Neural progenitor cell (in vitro differentiated cells): Measurements from ENCODE around the gene UBL4B. TPM values are rescaled to one million over a fixed set of nuclear protein-coding genes. Genes with fewer than 3 reads are reported as not detected.

Experiments
- DNase-seq: peaks from one replicate; pipeline ENCODE4 v3.0.0-alpha.2; 2016; ENCODE audit warnings: low spot score
- H2AFZ ChIP-seq: fragments of 200-600 bp; sonication (generic); replicated peaks from 2 replicates; pipeline ENCODE4 v1.6.1; 2016; ENCODE audit warnings: antibody characterized with exemption
- H3F3A ChIP-seq: fragments of 200-600 bp; sonication (generic); 2 replicates; pipeline ENCODE4 v1.6.1; 2016; ENCODE audit warnings: antibody characterized with exemption, low read depth
- H3K27ac ChIP-seq: fragments of 200-600 bp; sonication (generic); 2 replicates; pipeline ENCODE4 v1.5.1; 2016; ENCODE audit warnings: mild to moderate bottlenecking
- H3K27me3 ChIP-seq: fragments of 200-600 bp; sonication (generic); 2 replicates; pipeline ENCODE4 v1.6.1; 2016; ENCODE audit warnings: mild to moderate bottlenecking, moderate library complexity
- H3K36me3 ChIP-seq: fragments of 200-600 bp; sonication (generic); 2 replicates; pipeline ENCODE4 v1.5.1; 2016
- H3K4me1 ChIP-seq: fragments of 200-600 bp; sonication (generic); 2 replicates; pipeline ENCODE4 v1.6.1; 2016; ENCODE audit warnings: mixed run types
- H3K4me2 ChIP-seq: fragments of 200-600 bp; sonication (generic); 2 replicates; pipeline ENCODE4 v1.6.1; 2016
- H3K4me3 ChIP-seq: fragments of 200-600 bp; sonication (generic); 2 replicates; pipeline ENCODE4 v1.5.1; 2016
- H3K79me2 ChIP-seq: fragments of 200-600 bp; sonication (generic); 2 replicates; pipeline ENCODE4 v1.6.1; 2016; ENCODE audit warnings: low read depth
- H3K9ac ChIP-seq: fragments of 200-600 bp; sonication (generic); 2 replicates; pipeline ENCODE4 v1.6.1; 2016
- H3K9me3 ChIP-seq: fragments of 200-600 bp; sonication (generic); 2 replicates; pipeline ENCODE4 v1.5.1; 2016; ENCODE audit warnings: low read depth
- H4K20me1 ChIP-seq: fragments of 200-600 bp; sonication (generic); 2 replicates; pipeline ENCODE4 v1.6.1; 2016; ENCODE audit warnings: low read depth
- H3K27ac Mint-ChIP-seq: 3 replicates; pipeline ENCODE4 v1.8.0; 2021; ENCODE audit warnings: mixed read lengths
- H3K27me3 Mint-ChIP-seq: 2 replicates; pipeline ENCODE4 v1.8.0; 2022; ENCODE audit warnings: low read depth, mild to moderate bottlenecking, inconsistent platforms, moderate library complexity, mixed read lengths; ENCODE audit not compliant: insufficient read depth
- H3K36me3 Mint-ChIP-seq: 3 replicates; pipeline ENCODE4 v1.8.0; 2021; ENCODE audit warnings: mixed read lengths
- H3K4me1 Mint-ChIP-seq: 3 replicates; pipeline ENCODE4 v1.8.0; 2021; ENCODE audit warnings: mixed read lengths
- H3K4me3 Mint-ChIP-seq: 3 replicates; pipeline ENCODE4 v1.8.0; 2021; ENCODE audit warnings: mild to moderate bottlenecking, moderate library complexity, mixed read lengths
- H3K9me3 Mint-ChIP-seq: 3 replicates; pipeline ENCODE4 v1.8.0; 2020; ENCODE audit warnings: mixed read lengths
- EZH2 ChIP-seq: fragments of 200-600 bp; sonication (generic); IDR thresholded peaks from 2 replicates; pipeline ENCODE4 v1.6.1; 2017; ENCODE audit warnings: antibody characterized with exemption, mild to moderate bottlenecking, moderate library complexity
- EZH2phosphoT487 ChIP-seq: fragments of 200-600 bp; sonication (generic); IDR thresholded peaks from 2 replicates; pipeline ENCODE4 v1.6.1; 2017; ENCODE audit warnings: antibody characterized with exemption
- total RNA-seq: library from RNA; depleted of rRNA; stranded (reverse); fragments of >200 nt; gene quantifications from 2 replicates; pipeline ENCODE4 v1.2.3, GENCODE V29; 2015; ENCODE audit warnings: low replicate concordance
- TF ChIP-seq, protein P1 (sequence below): fragments of 200-600 bp; sonication (generic); IDR thresholded peaks from 2 replicates; pipeline ENCODE4 v1.5.1; 2017; ENCODE audit warnings: antibody characterized with exemption, mild to moderate bottlenecking

Gene UBL4B
- total RNA-seq, 1 donor from 2014 or later, result not detected

DNA sequence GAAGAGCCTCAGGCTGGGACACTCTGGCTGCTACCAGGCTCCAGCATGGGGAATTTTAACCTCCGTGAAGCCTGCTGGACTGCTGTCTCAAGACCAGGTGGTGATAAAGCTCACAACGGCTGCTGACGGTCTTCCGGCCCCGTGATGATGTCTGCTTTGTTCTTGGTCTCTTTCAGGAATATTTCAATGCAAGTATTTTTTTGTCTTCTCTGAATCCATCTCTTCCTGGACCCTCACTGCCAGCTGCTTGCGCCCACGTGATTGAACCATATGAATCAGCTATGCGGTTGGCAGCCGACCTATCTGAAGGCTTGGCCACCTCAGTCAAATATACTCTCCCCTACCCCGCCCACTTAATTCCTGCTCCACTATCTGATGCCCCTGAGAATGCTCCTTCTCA, 23.4 kb downstream of the UBL4B start:
- H3K9me3 ChIP-seq, result no peaks in the 10 kb centered on the region
- peaks cover 13% of the 10 kb centered on the region for H3F3A ChIP-seq
- Mint-ChIP-seq H3K4me1 (peaks cover 48% of the 10 kb centered on the region), H3K27me3 (peaks cover 26% of the 10 kb centered on the region), H3K36me3 (no peaks in the 10 kb centered on the region), H3K9me3 (no peaks in the 10 kb centered on the region), H3K4me3 (no peak overlapping the region), H3K27ac (peak overlapping the region; percentile 79)
- no peaks in the 10 kb centered on the region for H3K79me2 ChIP-seq
- TF ChIP-seq, protein P1, sequence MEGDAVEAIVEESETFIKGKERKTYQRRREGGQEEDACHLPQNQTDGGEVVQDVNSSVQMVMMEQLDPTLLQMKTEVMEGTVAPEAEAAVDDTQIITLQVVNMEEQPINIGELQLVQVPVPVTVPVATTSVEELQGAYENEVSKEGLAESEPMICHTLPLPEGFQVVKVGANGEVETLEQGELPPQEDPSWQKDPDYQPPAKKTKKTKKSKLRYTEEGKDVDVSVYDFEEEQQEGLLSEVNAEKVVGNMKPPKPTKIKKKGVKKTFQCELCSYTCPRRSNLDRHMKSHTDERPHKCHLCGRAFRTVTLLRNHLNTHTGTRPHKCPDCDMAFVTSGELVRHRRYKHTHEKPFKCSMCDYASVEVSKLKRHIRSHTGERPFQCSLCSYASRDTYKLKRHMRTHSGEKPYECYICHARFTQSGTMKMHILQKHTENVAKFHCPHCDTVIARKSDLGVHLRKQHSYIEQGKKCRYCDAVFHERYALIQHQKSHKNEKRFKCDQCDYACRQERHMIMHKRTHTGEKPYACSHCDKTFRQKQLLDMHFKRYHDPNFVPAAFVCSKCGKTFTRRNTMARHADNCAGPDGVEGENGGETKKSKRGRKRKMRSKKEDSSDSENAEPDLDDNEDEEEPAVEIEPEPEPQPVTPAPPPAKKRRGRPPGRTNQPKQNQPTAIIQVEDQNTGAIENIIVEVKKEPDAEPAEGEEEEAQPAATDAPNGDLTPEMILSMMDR, result no peak
- no peak for TF ChIP-seq EZH2
- TF ChIP-seq EZH2phosphoT487, result no peak
- H3K4me1 ChIP-seq, result peaks cover 38% of the 10 kb centered on the region
- no peaks in the 10 kb centered on the region for H3K36me3 ChIP-seq
- H3K4me3 ChIP-seq, result no peak overlapping the region
- peak overlapping the region; percentile 76 for H3K4me2 ChIP-seq
- no peak overlapping the region for H2AFZ ChIP-seq
- H4K20me1 ChIP-seq, result no peaks in the 10 kb centered on the region
- no peak overlapping the region for H3K9ac ChIP-seq
- no peak overlapping the region for H3K27ac ChIP-seq
- no peak for DNase-seq
- peaks cover 35% of the 10 kb centered on the region for H3K27me3 ChIP-seq

DNA sequence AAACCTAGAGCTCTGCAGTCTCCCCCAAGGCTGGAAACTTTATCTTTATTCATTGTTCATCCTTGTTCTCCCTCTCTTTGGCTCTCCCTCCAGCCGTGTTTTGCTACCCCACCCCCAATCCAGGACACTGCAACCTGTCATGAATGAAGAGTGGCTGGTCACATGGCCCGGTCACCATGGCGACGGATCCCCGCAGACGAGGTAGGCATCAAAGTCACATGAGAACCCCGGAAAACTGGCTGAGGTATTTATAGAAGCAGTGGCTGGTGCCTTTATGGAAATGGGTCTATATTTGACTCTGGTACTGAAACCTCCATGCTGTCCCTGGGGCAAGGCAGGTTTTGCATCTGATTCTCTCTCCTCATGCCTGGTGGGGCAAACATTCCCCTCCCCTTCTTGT, 24.7 kb downstream of the UBL4B start:
- H3K79me2 ChIP-seq, result no peaks in the 10 kb centered on the region
- peak; percentile 86 for DNase-seq
- Mint-ChIP-seq H3K36me3 (no peaks in the 10 kb centered on the region), H3K4me3 (peak overlapping the region; percentile 73), H3K4me1 (peaks cover 39% of the 10 kb centered on the region), H3K9me3 (no peaks in the 10 kb centered on the region), H3K27me3 (peaks cover 28% of the 10 kb centered on the region), H3K27ac (peak overlapping the region; percentile 83)
- peak overlapping the region; percentile 76 for H3K4me2 ChIP-seq
- TF ChIP-seq, protein P1, result no peak
- TF ChIP-seq EZH2, result no peak
- no peak for TF ChIP-seq EZH2phosphoT487
- H3K9ac ChIP-seq, result no peak overlapping the region
- H2AFZ ChIP-seq, result peak overlapping the region; percentile 2
- H3K27ac ChIP-seq, result no peak overlapping the region
- no peaks in the 10 kb centered on the region for H3K9me3 ChIP-seq
- H3F3A ChIP-seq, result peaks cover under 1% of the 10 kb centered on the region
- H4K20me1 ChIP-seq, result no peaks in the 10 kb centered on the region
- H3K36me3 ChIP-seq, result no peaks in the 10 kb centered on the region
- peaks cover 29% of the 10 kb centered on the region for H3K4me1 ChIP-seq
- peak overlapping the region; percentile 33 for H3K4me3 ChIP-seq
- H3K27me3 ChIP-seq, result peaks cover 43% of the 10 kb centered on the region

DNA sequence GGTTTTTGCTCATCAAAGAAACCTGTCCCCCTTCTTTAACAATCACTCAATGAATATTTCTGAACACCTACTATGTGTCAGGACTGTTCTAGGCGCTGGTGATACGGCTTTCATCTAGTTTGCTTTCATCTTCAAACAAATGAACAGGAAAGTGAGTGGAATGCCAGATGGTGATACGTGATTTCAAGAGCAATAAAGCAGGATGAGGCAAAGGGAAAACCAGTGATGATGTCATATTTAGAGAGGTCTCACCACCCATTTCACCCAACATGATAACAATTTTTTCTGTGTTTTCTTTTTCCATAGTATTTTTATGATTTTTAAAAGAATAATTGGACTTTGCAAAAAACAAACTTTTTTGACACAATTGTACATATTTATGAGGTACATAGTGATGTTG, 26.7 kb downstream of the UBL4B start:
- no peaks in the 10 kb centered on the region for H3K36me3 Mint-ChIP-seq
- H3K27me3 Mint-ChIP-seq, result peaks cover 28% of the 10 kb centered on the region
- TF ChIP-seq EZH2, result no peak
- TF ChIP-seq, protein P1, result no peak
- no peak for TF ChIP-seq EZH2phosphoT487

More for the DNA sequence above, 26.7 kb downstream of the UBL4B start:
- Histone ChIP-seq H3F3A (no peaks in the 10 kb centered on the region), H3K4me1 (peaks cover 29% of the 10 kb centered on the region), H3K4me3 (no peak overlapping the region), H3K27me3 (peaks cover 64% of the 10 kb centered on the region), H3K27ac (no peak overlapping the region), H3K4me2 (no peak overlapping the region), H3K36me3 (no peaks in the 10 kb centered on the region), H3K9me3 (no peaks in the 10 kb centered on the region), H2AFZ (no peak overlapping the region), H4K20me1 (no peaks in the 10 kb centered on the region), H3K79me2 (no peaks in the 10 kb centered on the region), H3K9ac (no peak overlapping the region)
- DNase-seq, result no peak
- no peak overlapping the region for H3K27ac Mint-ChIP-seq
- H3K9me3 Mint-ChIP-seq, result no peaks in the 10 kb centered on the region
- H3K4me1 Mint-ChIP-seq, result peaks cover 34% of the 10 kb centered on the region
- no peak overlapping the region for H3K4me3 Mint-ChIP-seq
